KMS-11 (cell line): ENCODE data around the gene FIGNL2.
A peak's percentile ranks its signal among the peaks of the same experiment; 100 is the strongest.

ENCODE experiments used
- H2AFZ ChIP-seq: fragments of 200-600 bp; sonication (generic); 2 replicates; pipeline ENCODE4 v1.6.1; 2016; ENCODE audit warnings: antibody characterized with exemption, mixed run types, low read depth
- H3K27ac ChIP-seq: fragments of 200-600 bp; sonication (generic); 2 replicates; pipeline ENCODE4 v1.6.1; 2016; ENCODE audit warnings: mild to moderate bottlenecking, mixed run types
- H3K27me3 ChIP-seq: fragments of 200-600 bp; sonication (generic); 2 replicates; pipeline ENCODE4 v1.6.1; 2017; ENCODE audit warnings: mild to moderate bottlenecking, low read depth, mixed run types, moderate library complexity; ENCODE audit not compliant: insufficient read depth
- H3K36me3 ChIP-seq: fragments of 200-600 bp; sonication (generic); 2 replicates; pipeline ENCODE4 v1.6.1; 2017; ENCODE audit warnings: mild to moderate bottlenecking, mixed run types; ENCODE audit not compliant: insufficient read depth
- H3K4me1 ChIP-seq: fragments of 200-600 bp; sonication (generic); 2 replicates; pipeline ENCODE4 v1.6.1; 2016; ENCODE audit warnings: mild to moderate bottlenecking, low read depth, mixed run types; ENCODE audit not compliant: poor library complexity, severe bottlenecking
- H3K4me2 ChIP-seq: fragments of 200-600 bp; sonication (generic); 2 replicates; pipeline ENCODE4 v1.7.0; 2016; ENCODE audit warnings: mild to moderate bottlenecking, mixed run types
- H3K4me3 ChIP-seq: fragments of 200-600 bp; sonication (generic); IDR thresholded peaks from 2 replicates; pipeline ENCODE4 v1.6.1; 2017; ENCODE audit warnings: low read depth, low read length, mixed read lengths; ENCODE audit not compliant: insufficient read depth
- H3K79me2 ChIP-seq: fragments of 200-600 bp; sonication (generic); 2 replicates; pipeline ENCODE4 v1.6.1; 2016; ENCODE audit warnings: low read depth, mixed run types; ENCODE audit not compliant: insufficient read depth
- H3K9ac ChIP-seq: fragments of 200-600 bp; sonication (generic); 2 replicates; pipeline ENCODE4 v1.6.1; 2016; ENCODE audit warnings: mild to moderate bottlenecking, mixed run types
- H4K20me1 ChIP-seq: fragments of 200-600 bp; sonication (generic); 2 replicates; pipeline ENCODE4 v1.6.1; 2016; ENCODE audit warnings: mild to moderate bottlenecking, mixed run types; ENCODE audit not compliant: insufficient read depth
- CTCF ChIP-seq: fragments of 200-600 bp; sonication (generic); conservative IDR thresholded peaks from 2 replicates; pipeline ENCODE4 v1.6.1; 2017; ENCODE audit warnings: low read depth, mild to moderate bottlenecking, antibody characterized with exemption, low read length, moderate library complexity, mixed read lengths

Gene FIGNL2

GRCh38 chr12:51821440-51822260, 26.9 kb downstream of the FIGNL2 start:
- peaks cover 8% of the 10 kb centered on the region; the same call in 1 of the 2 replicates for H3K27me3 ChIP-seq
- H3K79me2 ChIP-seq: no peaks in the 10 kb centered on the region
- no peak overlapping the region for H3K27ac ChIP-seq
- H3K9ac ChIP-seq: peak overlapping the region; percentile 52; the same call in 1 of the 2 replicates
- H3K4me3 ChIP-seq: no peak overlapping the region
- H3K4me2 ChIP-seq: peak overlapping the region; percentile 57
- no peak for TF ChIP-seq CTCF
- H2AFZ ChIP-seq: peak overlapping the region; percentile 73
- H3K36me3 ChIP-seq: no peaks in the 10 kb centered on the region
- no peaks in the 10 kb centered on the region for H4K20me1 ChIP-seq
- H3K4me1 ChIP-seq: no peaks in the 10 kb centered on the region

GRCh38 chr12:51820526-51821439, 27.7 kb downstream of the FIGNL2 start:
- peak overlapping the region; percentile 75 for H2AFZ ChIP-seq
- H3K4me2 ChIP-seq: peak overlapping the region; percentile 57
- no peaks in the 10 kb centered on the region for H3K79me2 ChIP-seq
- TF ChIP-seq CTCF: peak; percentile 35
- H3K4me3 ChIP-seq: no peak overlapping the region
- peak overlapping the region; percentile 52; the same call in 1 of the 2 replicates for H3K9ac ChIP-seq
- H3K36me3 ChIP-seq: no peaks in the 10 kb centered on the region
- H3K27ac ChIP-seq: no peak overlapping the region
- H4K20me1 ChIP-seq: no peaks in the 10 kb centered on the region
- no peaks in the 10 kb centered on the region for H3K4me1 ChIP-seq
- peaks cover 8% of the 10 kb centered on the region; the same call in 1 of the 2 replicates for H3K27me3 ChIP-seq

- Histone ChIP-seq H3K4me3 (no peak overlapping the region), H2AFZ (peak overlapping the region; percentile 75; the same call in 1 of the 2 replicates), H3K4me2 (peak overlapping the region; percentile 42)
Observed at GRCh38 chr12:51819736-51820525, 28.6 kb downstream of the FIGNL2 start.

More at GRCh38 chr12:51819736-51820525, 28.6 kb downstream of the FIGNL2 start:
- no peaks in the 10 kb centered on the region for H3K4me1 ChIP-seq
- H3K79me2 ChIP-seq: no peaks in the 10 kb centered on the region
- no peaks in the 10 kb centered on the region for H4K20me1 ChIP-seq
- H3K36me3 ChIP-seq: no peaks in the 10 kb centered on the region
- no peak for TF ChIP-seq CTCF
- peaks cover 8% of the 10 kb centered on the region; the same call in 1 of the 2 replicates for H3K27me3 ChIP-seq
- no peak overlapping the region for H3K27ac ChIP-seq
- peak overlapping the region; percentile 12; the same call in 1 of the 2 replicates for H3K9ac ChIP-seq
